GM21447 (cell line): ENCODE measurements around the gene TRAF7.

Experiments
- ATAC-seq: cut with Tn5 transposase; IDR thresholded peaks from one replicate; pipeline ENCODE4 v1.9.1; 2021; ENCODE audit not compliant: unreplicated experiment

The TRAF7 gene

GRCh38 chr16:2163211-2163881 is 7.8 kb downstream of the TRAF7 start:
- ATAC-seq = no peak

DNA sequence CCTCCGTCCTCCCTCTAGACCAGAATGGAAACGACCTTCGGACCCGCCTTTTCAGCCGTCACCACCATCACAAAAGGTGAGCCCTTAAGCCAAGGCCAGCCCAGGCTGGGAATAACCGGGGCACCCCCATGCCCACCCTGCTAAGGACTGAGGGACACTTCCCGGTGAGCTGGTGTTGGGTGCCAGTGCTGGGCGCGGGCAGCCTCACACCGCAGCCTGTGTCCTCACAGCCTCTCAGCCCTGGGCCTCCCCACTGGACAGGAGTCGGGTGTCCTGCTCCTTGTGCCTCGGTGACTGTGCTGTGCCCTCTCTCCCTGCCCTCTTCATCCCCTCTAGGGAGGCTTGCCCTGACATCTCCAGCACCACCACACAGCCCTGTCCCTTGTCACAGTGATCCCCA is 10.3 kb downstream of the TRAF7 start:
- ATAC-seq = no peak

- ATAC-seq = no peak
Observed at GRCh38 chr16:2166263-2167067, 10.9 kb downstream of the TRAF7 start.

DNA sequence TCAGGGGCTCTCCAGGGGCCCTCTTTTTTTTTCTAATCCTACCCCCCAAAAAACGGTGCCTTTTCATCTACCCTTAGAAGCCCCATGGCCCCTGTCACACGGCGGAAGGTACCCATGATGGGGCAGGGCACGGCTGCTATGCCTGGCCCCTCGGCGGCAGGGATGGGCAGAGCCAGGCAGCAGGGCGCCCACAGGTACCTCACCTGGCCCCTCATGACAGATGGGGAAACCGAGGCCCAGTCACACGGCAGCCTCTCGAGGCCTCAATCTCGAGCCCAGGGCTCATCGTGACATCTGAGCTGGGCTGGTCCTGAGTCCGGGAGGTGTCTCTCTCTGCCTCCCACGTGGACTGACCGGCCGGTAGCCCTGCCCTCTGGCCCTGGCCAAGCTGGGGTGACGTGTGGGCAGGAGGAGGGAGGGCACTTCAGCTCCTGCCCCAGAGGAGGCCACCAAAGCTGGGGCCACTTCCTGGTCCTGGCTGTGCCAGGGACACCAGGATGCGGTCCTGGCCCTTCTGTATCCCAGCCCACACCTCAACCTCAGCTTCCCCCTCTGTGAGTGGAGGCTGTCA is 11.6 kb downstream of the TRAF7 start:
- no peak for ATAC-seq

DNA sequence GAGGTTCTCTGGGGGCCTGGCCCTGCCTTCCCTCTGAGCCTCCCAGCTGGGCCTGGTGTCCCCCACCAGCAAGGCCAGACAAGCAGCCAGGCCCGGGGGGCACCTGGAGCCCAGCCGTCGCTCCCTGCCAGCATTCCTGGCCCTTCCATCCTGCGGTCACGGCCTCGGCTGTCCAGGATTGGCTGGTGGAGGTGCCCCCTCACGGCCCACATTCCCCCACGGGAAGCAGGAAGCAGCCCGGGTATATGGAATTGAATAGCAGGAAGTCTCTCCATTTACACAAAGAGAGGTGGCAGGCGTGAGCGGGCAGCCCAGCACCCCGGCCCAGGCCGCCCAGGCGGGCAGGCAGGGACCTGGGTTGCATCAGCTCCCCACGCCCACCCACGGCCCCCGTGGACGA is 14.5 kb downstream of the TRAF7 start:
- no peak for ATAC-seq

GRCh38 chr16:2170587-2171435 is 15.2 kb downstream of the TRAF7 start:
- ATAC-seq = no peak

GRCh38 chr16:2171601-2172178 is 16.1 kb downstream of the TRAF7 start:
- ATAC-seq = no peak

DNA sequence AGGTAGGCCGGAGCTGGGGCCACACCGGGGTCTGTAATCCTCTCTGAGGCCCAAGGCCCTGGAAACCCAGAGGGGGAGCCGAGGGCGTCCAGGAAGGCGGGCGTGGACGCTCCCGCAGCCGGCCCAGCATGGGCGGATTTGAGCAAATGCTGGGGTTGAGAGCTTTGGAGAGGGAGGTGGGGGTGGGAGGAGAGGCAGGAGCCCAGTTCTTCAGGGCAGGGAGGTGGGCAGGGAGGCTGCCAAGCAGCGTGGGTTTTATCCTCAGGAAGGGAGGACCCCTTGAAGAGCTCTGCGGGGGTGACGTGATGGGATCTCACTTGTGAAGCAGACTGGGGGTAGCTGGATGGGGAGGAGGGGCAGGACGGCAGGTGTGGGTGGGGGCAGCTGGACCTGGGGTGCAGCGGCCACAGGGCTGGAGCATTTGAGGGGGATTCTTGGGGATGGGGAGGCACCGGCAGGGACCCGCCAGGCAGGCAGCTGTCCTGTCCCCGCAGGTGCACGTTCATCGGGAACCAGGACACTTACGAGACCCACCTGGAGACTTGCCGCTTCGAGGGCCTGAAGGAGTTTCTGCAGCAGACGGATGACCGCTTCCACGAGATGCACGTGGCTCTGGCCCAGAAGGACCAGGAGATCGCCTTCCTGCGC is 17.2 kb downstream of the TRAF7 start:
- ATAC-seq = no peak

- ATAC-seq = no peak
Observed at GRCh38 chr16:2173366-2173765, 17.8 kb downstream of the TRAF7 start.

GRCh38 chr16:2173916-2174315 is 18.3 kb downstream of the TRAF7 start:
- no peak for ATAC-seq

DNA sequence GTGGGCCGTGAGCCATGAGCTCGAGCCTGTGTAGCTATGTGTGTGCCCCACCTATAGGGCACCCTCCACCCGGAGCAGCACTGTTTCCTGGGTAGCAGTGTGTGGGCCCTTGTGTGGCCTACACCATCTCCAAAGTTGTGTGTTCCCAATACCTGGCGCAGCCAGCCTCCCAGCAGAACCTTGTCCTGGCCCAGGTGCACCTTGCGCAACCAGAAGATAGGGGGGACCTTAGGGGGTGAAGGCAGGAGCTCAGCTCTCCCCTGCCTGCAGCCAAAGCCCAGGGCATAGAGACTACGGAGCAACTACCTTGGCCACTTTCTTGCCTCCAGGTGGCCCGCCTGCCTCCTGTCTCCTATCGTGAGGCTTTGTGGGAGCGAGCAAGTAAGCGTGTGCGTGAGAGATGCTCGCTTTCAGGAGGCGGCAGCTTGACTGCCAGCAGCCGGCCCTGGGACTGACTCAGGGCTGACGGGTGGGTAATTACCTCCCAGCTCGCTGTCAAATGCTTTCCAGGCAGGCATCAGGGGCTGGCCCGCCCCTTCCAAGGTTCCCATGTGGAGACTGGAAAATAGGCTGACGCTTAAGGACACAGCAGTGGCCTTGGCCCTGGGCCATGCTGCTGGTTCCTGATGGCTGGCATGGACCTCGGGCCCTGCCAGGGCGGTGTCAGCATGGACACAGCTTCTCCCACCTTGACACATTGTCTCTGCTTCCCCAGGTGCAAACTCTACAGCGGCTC is 19.0 kb downstream of the TRAF7 start:
- no peak for ATAC-seq

GRCh38 chr16:2175454-2175853 is 19.9 kb downstream of the TRAF7 start:
- no peak for ATAC-seq

- no peak for ATAC-seq
Observed at GRCh38 chr16:2176047-2176446, 20.5 kb downstream of the TRAF7 start.

- ATAC-seq = no peak
Observed at GRCh38 chr16:2177101-2177500, 21.5 kb downstream of the TRAF7 start.

- ATAC-seq = no peak
Observed at GRCh38 chr16:2177561-2177960, 22.0 kb downstream of the TRAF7 start.

DNA sequence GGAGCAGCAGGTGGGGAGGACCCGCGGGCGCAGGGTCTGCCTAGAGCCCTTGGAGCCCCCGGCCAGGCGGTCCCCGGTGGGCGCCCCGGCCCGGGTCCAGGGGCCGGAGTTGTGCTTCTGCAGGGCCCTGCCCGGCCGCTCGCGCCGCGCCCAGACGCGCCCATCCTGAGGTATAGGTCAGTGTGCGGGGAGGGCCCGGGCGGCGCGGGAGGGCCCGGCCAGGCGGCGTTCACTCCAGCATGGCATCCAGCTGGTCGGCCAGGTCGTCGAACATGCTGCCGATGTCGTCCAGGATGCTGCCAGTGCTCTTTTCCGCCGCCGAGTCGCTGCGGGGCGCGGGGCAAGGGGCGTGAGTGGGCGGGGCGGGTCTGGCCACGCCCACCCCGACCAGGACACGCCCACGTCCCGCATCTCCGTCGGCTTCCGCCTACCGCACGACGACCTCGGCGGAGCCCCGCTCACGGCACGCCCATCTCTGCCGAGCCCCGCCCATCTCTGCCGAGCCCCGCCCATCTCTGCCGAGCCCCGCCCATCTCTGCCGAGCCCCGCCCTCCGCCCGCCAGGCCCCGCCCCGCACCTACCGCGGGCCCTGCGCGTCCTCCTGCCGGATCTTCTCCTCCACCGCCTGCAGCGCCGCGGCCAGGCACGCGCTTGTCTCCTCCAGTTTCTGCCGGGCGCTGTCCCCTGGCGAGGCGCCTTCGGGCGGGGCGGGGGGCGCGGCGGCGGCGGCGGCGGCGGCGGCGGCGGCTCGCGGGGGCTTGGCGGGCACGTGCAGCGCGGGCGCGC is 22.9 kb downstream of the TRAF7 start:
- no peak for ATAC-seq

DNA sequence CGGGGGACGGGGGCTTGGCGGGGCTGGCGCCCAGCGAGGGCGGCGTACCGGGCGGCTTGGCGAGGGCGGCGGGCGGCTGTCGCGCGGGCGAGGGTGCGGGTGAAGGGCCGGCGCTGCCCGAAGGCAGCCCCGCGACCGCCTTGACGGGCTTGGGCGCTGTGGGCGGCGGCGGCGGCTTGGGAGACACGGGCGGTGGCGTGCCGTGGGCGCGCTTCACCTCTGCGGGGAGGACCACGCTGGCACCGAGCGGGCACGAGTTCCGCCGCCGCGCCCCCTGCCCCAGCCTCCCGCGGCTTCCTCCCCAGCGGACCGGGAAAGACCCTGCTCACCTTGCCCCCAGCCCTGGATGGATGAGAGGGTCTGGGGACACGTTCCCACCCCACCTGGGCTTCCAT is 23.5 kb downstream of the TRAF7 start:
- ATAC-seq = no peak

GRCh38 chr16:2179576-2179975 is 24.0 kb downstream of the TRAF7 start:
- no peak for ATAC-seq

GRCh38 chr16:2180461-2180860 is 24.9 kb downstream of the TRAF7 start:
- no peak for ATAC-seq
